ENCODE data around the gene RFC1. TPM values are rescaled to one million over a fixed set of nuclear protein-coding genes. Genes with fewer than 3 reads are reported as not detected.
"Not testable (repeated sequence)": the region's sequence is repeated elsewhere in the genome, so short reads cannot be mapped to it uniquely, and the experiment has no call there.

RFC1 gene, protein sequence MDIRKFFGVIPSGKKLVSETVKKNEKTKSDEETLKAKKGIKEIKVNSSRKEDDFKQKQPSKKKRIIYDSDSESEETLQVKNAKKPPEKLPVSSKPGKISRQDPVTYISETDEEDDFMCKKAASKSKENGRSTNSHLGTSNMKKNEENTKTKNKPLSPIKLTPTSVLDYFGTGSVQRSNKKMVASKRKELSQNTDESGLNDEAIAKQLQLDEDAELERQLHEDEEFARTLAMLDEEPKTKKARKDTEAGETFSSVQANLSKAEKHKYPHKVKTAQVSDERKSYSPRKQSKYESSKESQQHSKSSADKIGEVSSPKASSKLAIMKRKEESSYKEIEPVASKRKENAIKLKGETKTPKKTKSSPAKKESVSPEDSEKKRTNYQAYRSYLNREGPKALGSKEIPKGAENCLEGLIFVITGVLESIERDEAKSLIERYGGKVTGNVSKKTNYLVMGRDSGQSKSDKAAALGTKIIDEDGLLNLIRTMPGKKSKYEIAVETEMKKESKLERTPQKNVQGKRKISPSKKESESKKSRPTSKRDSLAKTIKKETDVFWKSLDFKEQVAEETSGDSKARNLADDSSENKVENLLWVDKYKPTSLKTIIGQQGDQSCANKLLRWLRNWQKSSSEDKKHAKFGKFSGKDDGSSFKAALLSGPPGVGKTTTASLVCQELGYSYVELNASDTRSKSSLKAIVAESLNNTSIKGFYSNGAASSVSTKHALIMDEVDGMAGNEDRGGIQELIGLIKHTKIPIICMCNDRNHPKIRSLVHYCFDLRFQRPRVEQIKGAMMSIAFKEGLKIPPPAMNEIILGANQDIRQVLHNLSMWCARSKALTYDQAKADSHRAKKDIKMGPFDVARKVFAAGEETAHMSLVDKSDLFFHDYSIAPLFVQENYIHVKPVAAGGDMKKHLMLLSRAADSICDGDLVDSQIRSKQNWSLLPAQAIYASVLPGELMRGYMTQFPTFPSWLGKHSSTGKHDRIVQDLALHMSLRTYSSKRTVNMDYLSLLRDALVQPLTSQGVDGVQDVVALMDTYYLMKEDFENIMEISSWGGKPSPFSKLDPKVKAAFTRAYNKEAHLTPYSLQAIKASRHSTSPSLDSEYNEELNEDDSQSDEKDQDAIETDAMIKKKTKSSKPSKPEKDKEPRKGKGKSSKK
- total RNA-seq (10 to 100 TPM; 37.1 to 75.3 TPM), polyA plus RNA-seq (10 to 100 TPM; 11.0 to 14.7 TPM)
- long read RNA-seq, donor 1, full-length matches to known transcripts, result 6 of 46 reads
- long read RNA-seq, donor 1, partial matches to known transcripts, result 40 of 46 reads
- long read RNA-seq, donor 1, other reads (novel, unspliced or antisense), result 0 of 46 reads
- long read RNA-seq, donor 2, partial matches to known transcripts, result 19 of 20 reads
- long read RNA-seq, donor 2, other reads (novel, unspliced or antisense), result 0 of 20 reads
- long read RNA-seq, donor 3, transcript RFC1-216 (2 exons, 584 nt), result major isoform, 5 of 39 reads
- long read RNA-seq, donor 3, partial matches to known transcripts, result 34 of 39 reads
- long read RNA-seq, donor 3, other reads (novel, unspliced or antisense), result 0 of 39 reads
- long read RNA-seq, donor 4, partial matches to known transcripts, result 20 of 22 reads
- long read RNA-seq, donor 4, other reads (novel, unspliced or antisense), result 0 of 22 reads
- long read RNA-seq, donor 5, full-length matches to known transcripts, result 7 of 80 reads
- long read RNA-seq, donor 5, partial matches to known transcripts, result 73 of 80 reads
- long read RNA-seq, donor 5, other reads (novel, unspliced or antisense), result 0 of 80 reads

DNA sequence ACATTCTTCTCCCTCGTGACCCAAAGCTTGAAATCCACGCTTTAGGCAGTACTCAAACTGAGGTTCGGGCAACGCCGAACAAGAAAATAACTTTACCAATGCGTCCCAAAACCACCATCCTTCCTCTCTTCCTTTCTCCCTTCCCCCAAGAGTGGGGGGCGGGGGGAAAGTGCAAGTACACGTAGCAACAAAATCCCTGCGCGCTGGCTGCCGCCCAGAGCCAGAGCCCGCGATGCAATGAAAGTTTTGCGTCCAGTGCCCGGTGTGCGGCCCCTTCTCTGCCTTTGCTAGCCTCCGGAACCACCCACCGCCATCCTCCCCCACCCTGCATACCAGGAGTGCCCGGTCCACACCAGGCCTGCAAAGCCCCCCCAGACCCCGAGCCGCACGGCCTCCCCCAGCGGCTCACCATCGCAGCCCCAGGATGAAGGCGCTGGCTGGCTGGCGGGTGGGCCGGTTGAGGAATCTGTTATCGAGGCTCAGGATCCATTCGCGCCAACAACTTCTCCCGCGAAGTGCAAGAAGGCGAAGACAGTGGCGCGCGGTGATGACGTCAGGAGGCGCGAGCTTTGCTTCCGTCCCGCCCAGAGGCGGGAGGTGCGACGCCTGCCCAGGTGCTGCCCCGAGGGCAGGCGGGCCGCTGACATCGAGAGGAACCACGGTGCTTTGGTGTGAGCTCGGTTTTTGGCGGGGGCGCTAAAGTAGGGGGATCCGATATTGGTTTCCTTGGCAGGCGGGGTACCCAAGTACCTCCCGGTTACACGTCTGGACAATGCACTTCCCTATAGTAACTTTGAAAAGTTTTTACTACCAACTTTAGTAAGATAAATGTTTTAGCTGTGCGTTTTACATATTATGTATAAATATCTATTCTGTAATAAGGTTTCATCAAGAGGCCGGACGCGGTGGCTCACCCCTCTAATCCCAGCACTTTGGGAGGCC is at the start of gene RFC1:
RFC1 (minus strand) TSS at position 533 of the 942 bp plus-strand sequence; CDS start at position 412, 121 bp downstream.
- Histone ChIP-seq H3K36me3 (ENCODE audit: control insufficient read depth in 4 of 4, insufficient read depth in 4 of 4, low read length in 4 of 4) (peaks cover 0 to 4% (median 2%) of the 10 kb centered on the region in 4 donors), H3K27ac (ENCODE audit: low read depth in 1 of 2, low read length in 1 of 2) (peak within 1 kb of the TSS; percentile 58 to 88), H3K4me1 (ENCODE audit: control insufficient read depth in 5 of 5, insufficient read depth in 5 of 5, low read length in 5 of 5) (peaks cover 0 to 21% (median 4%) of the 10 kb centered on the region in 5 donors), H3K9me3 (ENCODE audit: control insufficient read depth in 4 of 4, insufficient read depth in 3 of 4, low read length in 3 of 4) (peaks cover 0 to 2% (median 0%) of the 10 kb centered on the region in 4 donors), H3K4me3 (peak within 1 kb of the TSS; percentile 94), H3K9ac (ENCODE audit: insufficient read depth in 1 of 2, low read length in 2 of 2) (peak within 1 kb of the TSS; percentile 85 to 91), H3K27me3 (ENCODE audit: control insufficient read depth in 3 of 3, insufficient read depth in 3 of 3, low read length in 2 of 3) (no peaks in the 10 kb centered on the region)
- 3 to 4% methylated on average over 60 of the region's 60 CpGs for WGBS, 2 donors
- peak; percentile 93 to 97 (median 95) for DNase-seq
- TF ChIP-seq, protein P1, sequence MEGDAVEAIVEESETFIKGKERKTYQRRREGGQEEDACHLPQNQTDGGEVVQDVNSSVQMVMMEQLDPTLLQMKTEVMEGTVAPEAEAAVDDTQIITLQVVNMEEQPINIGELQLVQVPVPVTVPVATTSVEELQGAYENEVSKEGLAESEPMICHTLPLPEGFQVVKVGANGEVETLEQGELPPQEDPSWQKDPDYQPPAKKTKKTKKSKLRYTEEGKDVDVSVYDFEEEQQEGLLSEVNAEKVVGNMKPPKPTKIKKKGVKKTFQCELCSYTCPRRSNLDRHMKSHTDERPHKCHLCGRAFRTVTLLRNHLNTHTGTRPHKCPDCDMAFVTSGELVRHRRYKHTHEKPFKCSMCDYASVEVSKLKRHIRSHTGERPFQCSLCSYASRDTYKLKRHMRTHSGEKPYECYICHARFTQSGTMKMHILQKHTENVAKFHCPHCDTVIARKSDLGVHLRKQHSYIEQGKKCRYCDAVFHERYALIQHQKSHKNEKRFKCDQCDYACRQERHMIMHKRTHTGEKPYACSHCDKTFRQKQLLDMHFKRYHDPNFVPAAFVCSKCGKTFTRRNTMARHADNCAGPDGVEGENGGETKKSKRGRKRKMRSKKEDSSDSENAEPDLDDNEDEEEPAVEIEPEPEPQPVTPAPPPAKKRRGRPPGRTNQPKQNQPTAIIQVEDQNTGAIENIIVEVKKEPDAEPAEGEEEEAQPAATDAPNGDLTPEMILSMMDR (IDR thresholded peaks at IDR 0.05; ENCODE audit: control extremely low read depth, extremely low read depth), result no peak
- peak; percentile 90 for ATAC-seq (ENCODE audit: insufficient read depth, low FRiP score)

DNA sequence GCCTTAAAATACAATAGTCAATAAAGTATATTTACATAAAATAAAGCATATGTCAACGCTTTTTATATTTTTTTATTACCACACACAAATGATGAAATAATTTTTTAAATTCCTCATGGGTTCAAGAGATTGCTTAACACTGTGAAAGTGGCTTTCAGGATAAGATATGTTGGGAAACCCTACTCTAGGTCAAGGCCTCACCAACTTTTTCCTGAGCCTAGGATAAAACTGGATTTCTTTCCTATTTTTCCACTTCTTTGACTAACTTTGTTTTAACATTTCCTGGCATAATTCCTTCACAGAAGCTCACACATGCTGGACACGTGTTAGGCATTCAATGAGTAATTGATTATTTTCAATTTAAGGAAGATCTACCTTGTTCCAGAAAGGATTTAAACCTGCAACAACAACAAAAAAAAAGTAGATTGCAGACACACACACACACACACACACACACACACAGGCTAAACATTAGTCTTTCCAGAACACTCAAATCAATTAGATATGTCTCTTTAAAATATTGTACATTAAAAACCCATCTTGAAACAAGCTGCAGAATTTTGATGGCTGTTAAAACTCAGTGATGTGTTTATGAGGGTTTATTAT is 49.6 kb upstream of the RFC1 start:
- Histone ChIP-seq H3K4me3 (no peak overlapping the region), H3K9ac (ENCODE audit: insufficient read depth in 1 of 2, low read length in 2 of 2) (no peak overlapping the region), H3K4me1 (ENCODE audit: control insufficient read depth in 5 of 5, insufficient read depth in 5 of 5, low read length in 5 of 5) (peaks cover 0 to 2% (median 0%) of the 10 kb centered on the region in 5 donors), H3K27me3 (ENCODE audit: control insufficient read depth in 3 of 3, insufficient read depth in 3 of 3, low read length in 2 of 3) (no peaks in the 10 kb centered on the region), H3K27ac (ENCODE audit: low read depth in 1 of 2, low read length in 1 of 2) (no peak overlapping the region), H3K36me3 (ENCODE audit: control insufficient read depth in 4 of 4, insufficient read depth in 4 of 4, low read length in 4 of 4) (no peaks in the 10 kb centered on the region), H3K9me3 (ENCODE audit: control insufficient read depth in 4 of 4, insufficient read depth in 3 of 4, low read length in 3 of 4) (no peaks in the 10 kb centered on the region)
- TF ChIP-seq, protein P1 (IDR thresholded peaks at IDR 0.05; ENCODE audit: control extremely low read depth, extremely low read depth), result no peak
- peak in 1 of 3 donors; percentile 34 for DNase-seq
- 43 to 48% methylated on average over 2 of the region's 2 CpGs for whole genome bisulfite sequencing, 2 donors
- no peak for ATAC-seq (ENCODE audit: insufficient read depth, low FRiP score)

DNA sequence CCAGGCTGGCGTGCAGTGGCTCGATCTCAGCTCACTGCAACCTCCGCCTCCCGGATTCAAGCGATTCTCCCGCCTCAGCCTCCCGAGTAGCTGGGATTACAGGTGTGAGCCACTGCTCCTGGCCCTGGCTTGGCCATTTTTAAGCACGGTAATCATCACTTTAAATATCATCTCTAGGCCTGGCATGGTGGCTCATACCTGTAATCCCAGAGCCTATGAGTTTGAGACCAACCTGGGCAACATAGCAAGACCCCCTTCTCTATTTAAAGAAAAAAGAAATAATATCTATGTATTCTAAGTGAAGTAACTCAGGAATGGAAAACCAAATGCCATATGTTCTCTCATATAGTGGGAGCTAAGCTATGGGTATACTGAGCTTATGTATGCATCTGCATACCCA is 45.4 kb upstream of the RFC1 start:
- not testable (repeated sequence) for H3K36me3 ChIP-seq (ENCODE audit: control insufficient read depth in 4 of 4, insufficient read depth in 4 of 4, low read length in 4 of 4); ATAC-seq (ENCODE audit: insufficient read depth, low FRiP score); H3K9me3 ChIP-seq (ENCODE audit: control insufficient read depth in 4 of 4, insufficient read depth in 3 of 4, low read length in 3 of 4); DNase-seq; H3K27me3 ChIP-seq (ENCODE audit: control insufficient read depth in 3 of 3, insufficient read depth in 3 of 3, low read length in 2 of 3); H3K4me3 ChIP-seq; H3K27ac ChIP-seq (ENCODE audit: low read depth in 1 of 2, low read length in 1 of 2); H3K4me1 ChIP-seq (ENCODE audit: control insufficient read depth in 5 of 5, insufficient read depth in 5 of 5, low read length in 5 of 5); H3K9ac ChIP-seq (ENCODE audit: insufficient read depth in 1 of 2, low read length in 2 of 2)
- WGBS, 2 donors, result 85 to 97% methylated on average over 8 of the region's 8 CpGs

All from lung (tissue), 16 donors.